H1 (cell line): ENCODE results near the gene PFKP. TPM values are rescaled to one million over a fixed set of nuclear protein-coding genes. Genes with fewer than 3 reads are reported as not detected.

ENCODE experiments used
- CTCF ChIA-PET: fragments of 300-600 bp; sonication (Branson Sonifier 250); formaldehyde crosslinking; loops from one replicate; lab custom pipeline; 2021; ENCODE audit not compliant: partially characterized antibody; lab: Charles Lee
- POLR2A ChIA-PET: fragments of 300-600 bp; sonication (Branson Sonifier 250); formaldehyde crosslinking; loops from one replicate; lab custom pipeline; 2021; ENCODE audit warnings: inconsistent platforms; ENCODE audit not compliant: partially characterized antibody; lab: Charles Lee
- DNase-seq, 2 experiments: peaks; one replicate each; pipeline versions ENCODE4 v3.0.0 to v3.0.0-alpha.2; 2010 to 2022; ENCODE audit warnings: low spot score in 2 of 2, low read depth in 1 of 2, mixed read lengths in 1 of 2
- FAIRE-seq: peaks from 2 replicates; lab custom pipeline; 2011; peaks lifted over from hg19 to GRCh38; lab: Jason Lieb, UNC
- H2AFZ ChIP-seq: 2 replicates; pipeline ENCODE4 v1.8.1; 2012; ENCODE audit warnings: low read length, inconsistent platforms
- H2AK5ac ChIP-seq: 2 replicates; pipeline ENCODE4 v1.6.1; 2013; ENCODE audit warnings: low read depth, low read length
- H2BK120ac ChIP-seq: replicated peaks from 2 replicates; pipeline ENCODE3; 2013; ENCODE audit warnings: low read depth, low read length, inconsistent platforms
- H2BK12ac ChIP-seq: 2 replicates; pipeline ENCODE4 v1.6.1; 2013; ENCODE audit warnings: low read depth, low read length
- H2BK15ac ChIP-seq: 2 replicates; pipeline ENCODE4 v1.6.1; 2013; ENCODE audit warnings: low read length
- H2BK20ac ChIP-seq: 2 replicates; pipeline ENCODE4 v1.6.1; 2013; ENCODE audit warnings: low read length
- H2BK5ac ChIP-seq: 2 replicates; pipeline ENCODE4 v1.6.1; 2013; ENCODE audit warnings: low read depth, low read length
- H3K14ac ChIP-seq: 2 replicates; pipeline ENCODE4 v1.6.1; 2013; ENCODE audit warnings: inconsistent platforms; ENCODE audit not compliant: insufficient read length
- H3K18ac ChIP-seq: 2 replicates; pipeline ENCODE4 v1.6.1; 2013; ENCODE audit warnings: low read length; ENCODE audit errors: extremely low read depth
- H3K23ac ChIP-seq: 2 replicates; pipeline ENCODE4 v1.6.1; 2013; ENCODE audit warnings: inconsistent platforms; ENCODE audit not compliant: insufficient read length
- H3K23me2 ChIP-seq: 2 replicates; pipeline ENCODE4 v1.6.1; 2013; ENCODE audit warnings: low read depth, low read length
- H3K27ac ChIP-seq: 2 replicates; pipeline ENCODE4 v1.6.1; 2011; ENCODE audit warnings: low read depth, low read length, inconsistent platforms
- H3K27me3 ChIP-seq, 4 experiments: replicated peaks in 1 of 4; 1 replicate in 1 of 4; 2 replicates in 3 of 4; pipeline versions ENCODE4 v1.6.1 to v1.8.1; 2011 to 2013; ENCODE audit warnings: low read length in 3 of 4, mild to moderate bottlenecking in 3 of 4, inconsistent platforms in 2 of 4, mixed read lengths in 2 of 4, moderate library complexity in 1 of 4; ENCODE audit not compliant: control insufficient read depth in 3 of 4, insufficient read depth in 3 of 4; ENCODE audit errors: extremely low read depth in 1 of 4
- H3K36me3 ChIP-seq, 4 experiments: 2 replicates each; pipeline versions ENCODE4 v1.6.1 to v1.8.1; 2011 to 2013; ENCODE audit warnings: mild to moderate bottlenecking in 4 of 4, low read length in 3 of 4, moderate library complexity in 2 of 4, control low read depth in 1 of 4, inconsistent platforms in 1 of 4; ENCODE audit not compliant: insufficient read depth in 4 of 4, control insufficient read depth in 2 of 4
- H3K4ac ChIP-seq: replicated peaks from 2 replicates; pipeline ENCODE3; 2013; ENCODE audit warnings: low read length, low read depth, mixed read lengths, inconsistent platforms; ENCODE audit not compliant: insufficient read length
- H3K4me1 ChIP-seq, 4 experiments: replicated peaks in 1 of 4; 1 replicate in 1 of 4; 2 replicates in 3 of 4; pipeline versions ENCODE4 v1.6.1 to v1.8.1; 2011 to 2013; ENCODE audit warnings: low read length in 3 of 4, inconsistent platforms in 2 of 4, mixed read lengths in 1 of 4; ENCODE audit not compliant: insufficient read depth in 4 of 4, control insufficient read depth in 3 of 4
- H3K4me2 ChIP-seq, 2 experiments: 2 replicates each; pipeline versions ENCODE4 v1.6.1 to v1.8.1; 2011 to 2013; ENCODE audit warnings: low read depth in 2 of 2, low read length in 2 of 2, control low read depth in 1 of 2, inconsistent platforms in 1 of 2, mild to moderate bottlenecking in 1 of 2; ENCODE audit not compliant: insufficient read depth in 1 of 2
- H3K4me3 ChIP-seq, 4 experiments: fragments of 200-600, 300-600 bp in 1 of 4; sonication (generic), shearing (Covaris generic), sonication (Bioruptor Twin) in 1 of 4; 2 replicates each; pipeline versions ENCODE4 v1.5.1 to v1.8.1; 2011 to 2016; ENCODE audit warnings: low read length in 4 of 4, low read depth in 3 of 4, control low read depth in 2 of 4, inconsistent platforms in 2 of 4, mild to moderate bottlenecking in 2 of 4, mixed read lengths in 1 of 4, moderate library complexity in 1 of 4; ENCODE audit not compliant: insufficient read depth in 2 of 4; ENCODE audit errors: extremely low read depth in 1 of 4
- H3K56ac ChIP-seq: replicated peaks from 2 replicates; pipeline ENCODE3; 2013; ENCODE audit warnings: low read depth, mild to moderate bottlenecking, mixed read lengths, low read length, inconsistent platforms; ENCODE audit not compliant: insufficient read length
- H3K79me1 ChIP-seq: 2 replicates; pipeline ENCODE4 v1.6.1; 2013; ENCODE audit warnings: low read depth, low read length, control low read depth
- H3K79me2 ChIP-seq, 2 experiments: 2 replicates each; pipeline versions ENCODE4 v1.6.1 to v1.8.1; 2012 to 2013; ENCODE audit warnings: low read length in 2 of 2, mild to moderate bottlenecking in 2 of 2, inconsistent platforms in 1 of 2; ENCODE audit not compliant: insufficient read depth in 2 of 2, control insufficient read depth in 1 of 2
- H3K9ac ChIP-seq, 4 experiments: replicated peaks in 1 of 4; 1 replicate in 1 of 4; 2 replicates in 3 of 4; pipeline versions ENCODE4 v1.6.1 to v1.8.1; 2011 to 2013; ENCODE audit warnings: low read depth in 3 of 4, low read length in 3 of 4, control low read depth in 2 of 4, mild to moderate bottlenecking in 2 of 4, moderate library complexity in 2 of 4, inconsistent platforms in 1 of 4; ENCODE audit errors: extremely low read depth in 1 of 4
- H3K9me3 ChIP-seq, 2 experiments: 2 replicates each; pipeline versions ENCODE4 v1.6.1 to v1.8.1; 2012 to 2013; ENCODE audit warnings: mild to moderate bottlenecking in 2 of 2, moderate library complexity in 2 of 2, control low read depth in 1 of 2, inconsistent platforms in 1 of 2, low read depth in 1 of 2, low read length in 1 of 2, mixed read lengths in 1 of 2; ENCODE audit not compliant: insufficient read depth in 2 of 2
- H4K20me1 ChIP-seq, 2 experiments: replicated peaks in 1 of 2; 2 replicates each; pipeline versions ENCODE3 to v1.8.1; 2011 to 2013; ENCODE audit warnings: inconsistent platforms in 2 of 2, low read length in 2 of 2, mild to moderate bottlenecking in 1 of 2; ENCODE audit not compliant: insufficient read depth in 2 of 2, control insufficient read depth in 1 of 2
- H4K5ac ChIP-seq: 2 replicates; pipeline ENCODE4 v1.6.1; 2013; ENCODE audit warnings: low read length, low read depth, mixed read lengths, inconsistent platforms; ENCODE audit not compliant: insufficient read length
- H4K8ac ChIP-seq: 2 replicates; pipeline ENCODE4 v1.8.0; 2013; ENCODE audit warnings: mild to moderate bottlenecking, moderate library complexity, low read length, inconsistent platforms; ENCODE audit not compliant: insufficient read depth; ENCODE audit errors: extremely low read depth
- H4K91ac ChIP-seq: replicated peaks from 2 replicates; pipeline ENCODE3; 2013; ENCODE audit warnings: low read length, mixed read lengths, inconsistent platforms; ENCODE audit not compliant: insufficient read length
- GTF2F1 ChIP-seq: IDR thresholded peaks from 2 replicates; pipeline ENCODE4 v1.6.1; 2012; ENCODE audit warnings: low read depth, low read length, improper control_type of control experiment, borderline replicate concordance
- TCF12 ChIP-seq: IDR thresholded peaks from 2 replicates; pipeline ENCODE4 v1.6.1; 2011; ENCODE audit warnings: low read depth, mild to moderate bottlenecking, low read length
- WGBS, 2 experiments: shearing (Covaris generic) in 1 of 2; methylation state at CpG; one replicate each; pipeline versions ENCODE4 v1.1.6 to v1.1.7; 2013 to 2015; ENCODE audit warnings: low lambda C conversion rate in 2 of 2, mixed read lengths in 2 of 2, inconsistent platforms in 1 of 2, low coverage in 1 of 2, missing lambda C conversion rate in 1 of 2; ENCODE audit not compliant: insufficient replicate concordance in 2 of 2, insufficient coverage in 1 of 2, insufficient read length in 1 of 2; ENCODE audit errors: extremely low coverage in 1 of 2, missing lambda C conversion rate in 1 of 2; 5-methylcytosine and 5-hydroxymethylcytosine counted together
- polyA plus RNA-seq, 7 experiments: library from polyadenylated mRNA; depleted of rRNA in 3 of 7; stranded (reverse) in 5 of 7; unstranded in 2 of 7; fragments of >200 nt in 5 of 7; fragments of 200-250 nt in 2 of 7; gene quantifications; 1 replicate in 5 of 7; 2 replicates in 1 of 7; 4 replicates in 1 of 7; pipeline versions ENCODE4 v1.2.1 to v1.2.3, GENCODE V29; 2011 to 2013; ENCODE audit warnings: missing spikeins in 2 of 7, mixed read lengths in 2 of 7
- total RNA-seq: library from RNA; stranded (reverse); fragmentation: NEBNext Ultra II Directional; extraction: Animal tissue kit (Norgen Biotek cat#: 25700); gene quantifications from 2 replicates; pipeline ENCODE4 v1.2.1, GENCODE V29; 2021
- TF ChIP-seq, protein P1 (sequence below), 3 experiments: IDR thresholded peaks; 1 replicate in 2 of 3; 2 replicates in 1 of 3; pipeline versions ENCODE4 v1.5.1 to v1.6.1; 2011; ENCODE audit warnings: low read length in 3 of 3, mild to moderate bottlenecking in 3 of 3, inconsistent platforms in 2 of 3, low read depth in 1 of 3, moderate library complexity in 1 of 3; ENCODE audit not compliant: insufficient read depth in 1 of 3; ENCODE audit errors: control extremely low read depth in 1 of 3

Gene PFKP
- total and polyA plus RNA-seq, 2 of the 8 experiments (the other 6 are each of a cell fraction or from before 2014, with no cell fraction given): 51.2 to 128 TPM

DNA sequence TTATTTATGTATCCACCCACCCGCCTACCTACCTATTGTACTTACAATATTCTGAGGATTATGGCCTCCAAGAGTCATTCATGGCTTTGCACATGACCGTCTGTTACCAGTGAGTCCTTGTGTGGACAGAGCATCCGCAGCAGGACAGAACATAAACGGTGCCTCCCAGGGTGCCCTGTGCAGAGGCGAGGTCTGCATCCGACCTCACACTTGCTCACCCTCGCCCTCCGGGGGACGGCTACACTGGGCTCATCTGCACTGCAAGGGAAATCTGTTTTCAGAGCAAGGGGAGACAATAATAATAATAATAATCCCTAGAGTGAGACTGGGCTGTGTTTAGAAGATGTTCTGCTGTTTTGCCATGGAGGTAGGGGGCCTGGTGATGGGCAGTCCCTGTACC is 29.8 kb downstream of the PFKP start:
- H3K23me2 ChIP-seq: peaks cover 4% of the 10 kb centered on the region; the same call in 1 of the 2 replicates
- no peak for FAIRE-seq
- H2BK15ac ChIP-seq: no peak overlapping the region
- no peaks in the 10 kb centered on the region for H3K9me3 ChIP-seq
- H4K5ac ChIP-seq: no peak overlapping the region
- 0 out of 2 replicates have a peak overlapping the region, but pooled peaks have one; percentile 35 for H4K8ac ChIP-seq
- no peak overlapping the region for H4K91ac ChIP-seq
- peak overlapping the region; percentile 65 for H3K56ac ChIP-seq
- CTCF ChIA-PET: no interaction called here
- no peak overlapping the region for H3K9ac ChIP-seq
- no peak overlapping the region for H3K4me3 ChIP-seq
- TF ChIP-seq, protein P1, sequence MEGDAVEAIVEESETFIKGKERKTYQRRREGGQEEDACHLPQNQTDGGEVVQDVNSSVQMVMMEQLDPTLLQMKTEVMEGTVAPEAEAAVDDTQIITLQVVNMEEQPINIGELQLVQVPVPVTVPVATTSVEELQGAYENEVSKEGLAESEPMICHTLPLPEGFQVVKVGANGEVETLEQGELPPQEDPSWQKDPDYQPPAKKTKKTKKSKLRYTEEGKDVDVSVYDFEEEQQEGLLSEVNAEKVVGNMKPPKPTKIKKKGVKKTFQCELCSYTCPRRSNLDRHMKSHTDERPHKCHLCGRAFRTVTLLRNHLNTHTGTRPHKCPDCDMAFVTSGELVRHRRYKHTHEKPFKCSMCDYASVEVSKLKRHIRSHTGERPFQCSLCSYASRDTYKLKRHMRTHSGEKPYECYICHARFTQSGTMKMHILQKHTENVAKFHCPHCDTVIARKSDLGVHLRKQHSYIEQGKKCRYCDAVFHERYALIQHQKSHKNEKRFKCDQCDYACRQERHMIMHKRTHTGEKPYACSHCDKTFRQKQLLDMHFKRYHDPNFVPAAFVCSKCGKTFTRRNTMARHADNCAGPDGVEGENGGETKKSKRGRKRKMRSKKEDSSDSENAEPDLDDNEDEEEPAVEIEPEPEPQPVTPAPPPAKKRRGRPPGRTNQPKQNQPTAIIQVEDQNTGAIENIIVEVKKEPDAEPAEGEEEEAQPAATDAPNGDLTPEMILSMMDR (IDR thresholded peaks at IDR 0.05; ENCODE audit: control extremely low read depth in 1 of 3, insufficient read depth in 1 of 3, low read depth in 1 of 3, low read length in 3 of 3): 0 out of 4 replicates have a peak, but pooled peaks of 1 of the 3 experiments have one; percentile 7
- TF ChIP-seq GTF2F1 (no peak), TCF12 (no peak)
- TF ChIP-seq, all 59 proteins: peak for 1
- no peak overlapping the region for H3K14ac ChIP-seq
- no peak overlapping the region for H3K23ac ChIP-seq
- H3K27ac ChIP-seq: no peak overlapping the region
- peaks cover 0 to 67% of the 10 kb centered on the region in 2 experiments; a peak in 3 of 4 replicates for H3K79me2 ChIP-seq
- H3K4me2 ChIP-seq: no peak overlapping the region
- H2BK12ac ChIP-seq: no peak overlapping the region
- peaks cover 12% of the 10 kb centered on the region for H3K79me1 ChIP-seq
- H3K18ac ChIP-seq: no peak overlapping the region
- no peak overlapping the region for H2BK5ac ChIP-seq
- no peak overlapping the region for H2BK20ac ChIP-seq
- POLR2A ChIA-PET: interaction anchor here (1.5 kb wide), 1 partner anchor 25 kb away, joined by 3 read pairs; no protein-coding TSS in a partner anchor
- H2BK120ac ChIP-seq: no peak overlapping the region
- H3K4me1 ChIP-seq: peaks cover 0 to 3% (median under 1%) of the 10 kb centered on the region in 4 experiments; a peak in 5 of 7 replicates
- H3K36me3 ChIP-seq: peaks cover 4 to 33% (median 15%) of the 10 kb centered on the region in 4 experiments
- H4K20me1 ChIP-seq: peaks cover 11 to 14% of the 10 kb centered on the region in 2 experiments
- WGBS, 2 experiments: 90% methylated on average over 9 of the region's 9 CpGs; no CpG with 5 or more reads in 1 of the 2 experiments
- no peak overlapping the region for H2AK5ac ChIP-seq
- H3K4ac ChIP-seq: no peak overlapping the region
- H2AFZ ChIP-seq: no peak overlapping the region
- no peak for DNase-seq
- no peaks in the 10 kb centered on the region for H3K27me3 ChIP-seq
